Epithelial cell of proximal tubule (primary cell): ENCODE results near the gene HNMT. TPM values are rescaled to one million over a fixed set of nuclear protein-coding genes. Genes with fewer than 3 reads are reported as not detected.
"Not testable (repeated sequence)": the region's sequence is repeated elsewhere in the genome, so short reads cannot be mapped to it uniquely, and the experiment has no call there.

Source experiments
- DNase-seq: peaks from one replicate; pipeline ENCODE4 v3.0.0-alpha.2; 2011; ENCODE audit warnings: low read depth
- H3K4me3 ChIP-seq: 2 replicates; pipeline ENCODE4 v1.5.1; 2011; ENCODE audit warnings: low read depth, mild to moderate bottlenecking, low read length
- CTCF ChIP-seq: conservative IDR thresholded peaks from 2 replicates; pipeline ENCODE4 v1.5.1; 2012; ENCODE audit warnings: low read depth, mild to moderate bottlenecking, low read length
- total RNA-seq: library from RNA; depleted of rRNA; stranded (reverse); fragments of >200 nt; gene quantifications from 2 replicates; pipeline ENCODE4 v1.2.3, GENCODE V29; 2015

Gene HNMT
- 20.2 and 22.9 TPM in 2 replicates for total RNA-seq

- peak within 1 kb of the TSS; percentile 73 for H3K4me3 ChIP-seq
- DNase-seq = peak; percentile 74
- no peak for TF ChIP-seq CTCF
Observed at GRCh38 chr2:137964066-137964858, at the start of gene HNMT. HNMT (plus strand) TSS chr2:137964473; CDS start chr2:137964492, 19 bp downstream.

- TF ChIP-seq CTCF = no peak
- no peak for DNase-seq
- H3K4me3 ChIP-seq = no peak overlapping the region
Observed at GRCh38 chr2:137921105-137921880, 43.0 kb upstream of the HNMT start.

- H3K4me3 ChIP-seq, DNase-seq: not testable (repeated sequence)
Observed at GRCh38 chr2:137922171-137922570, 42.1 kb upstream of the HNMT start.

GRCh38 chr2:137924019-137924418, 40.3 kb upstream of the HNMT start:
- DNase-seq = no peak
- TF ChIP-seq CTCF = no peak
- no peak overlapping the region for H3K4me3 ChIP-seq

- no peak for TF ChIP-seq CTCF
- H3K4me3 ChIP-seq = no peak overlapping the region
- DNase-seq = no peak
Observed at GRCh38 chr2:137925599-137925998, 38.7 kb upstream of the HNMT start.

GRCh38 chr2:137927846-137928245, 36.4 kb upstream of the HNMT start:
- H3K4me3 ChIP-seq = no peak overlapping the region
- TF ChIP-seq CTCF = no peak
- no peak for DNase-seq
